Effector memory CD8-positive, alpha-beta T cell (primary cell): Measurements from ENCODE around the gene ZMYND11.

ENCODE experiments used
- ATAC-seq: fragments of 150-1000 bp; cut with Tn5 transposase; replicated peaks from 2 replicates; pipeline ENCODE4 v1.10.0; 2021; ENCODE audit warnings: mild to moderate bottlenecking, moderate library complexity
- DNase-seq, 3 experiments: peaks; one replicate each; pipeline ENCODE4 v3.0.0; 2021
- H3K27ac Mint-ChIP-seq, 2 donors: one replicate each; pipeline ENCODE4 v1.8.0; 2022; ENCODE audit warnings: mild to moderate bottlenecking in 2 of 2, mixed read lengths in 2 of 2, moderate library complexity in 2 of 2
- H3K27me3 Mint-ChIP-seq, 2 donors: one replicate each; pipeline ENCODE4 v1.8.0; 2022; ENCODE audit warnings: mixed read lengths in 2 of 2
- H3K36me3 Mint-ChIP-seq: one replicate; pipeline ENCODE4 v1.8.0; 2022; ENCODE audit warnings: mild to moderate bottlenecking, moderate library complexity, mixed read lengths; ENCODE audit not compliant: insufficient read depth
- H3K4me1 Mint-ChIP-seq, 2 donors: one replicate each; pipeline ENCODE4 v1.8.0; 2022; ENCODE audit warnings: low read depth in 2 of 2, mixed read lengths in 2 of 2
- H3K4me3 Mint-ChIP-seq, 2 donors: one replicate each; pipeline ENCODE4 v1.8.0; 2022; ENCODE audit warnings: mild to moderate bottlenecking in 2 of 2, mixed read lengths in 2 of 2, moderate library complexity in 2 of 2
- H3K9me3 Mint-ChIP-seq, 2 donors: one replicate each; pipeline ENCODE4 v1.8.0; 2022; ENCODE audit warnings: mixed read lengths in 2 of 2
- total RNA-seq, 9 experiments: gene quantifications; one replicate each; lab custom pipeline; 2026; lab: John Stamatoyannopoulos, UW

The ZMYND11 gene
- total RNA-seq, result 90.7 to 163 (median 121) reads per million in 9 experiments

- DNase-seq, result peak; percentile 48 to 57 (median 54)
- Mint-ChIP-seq H3K9me3 (no peaks in the 10 kb centered on the region), H3K4me1 (peaks cover 23 to 34% of the 10 kb centered on the region in 2 donors), H3K36me3 (peaks cover 16% of the 10 kb centered on the region), H3K4me3 (peak within 1 kb of the TSS; percentile 85 to 87), H3K27me3 (no peaks in the 10 kb centered on the region), H3K27ac (peak within 1 kb of the TSS; percentile 91 to 93)
- peak; percentile 56 for ATAC-seq
Measured at GRCh38 chr10:135132-135600, at the start of gene ZMYND11. Gene ZMYND11 (plus strand): TSS chr10:135455. CDS start chr10:180013, 44,558 bp downstream.

DNA sequence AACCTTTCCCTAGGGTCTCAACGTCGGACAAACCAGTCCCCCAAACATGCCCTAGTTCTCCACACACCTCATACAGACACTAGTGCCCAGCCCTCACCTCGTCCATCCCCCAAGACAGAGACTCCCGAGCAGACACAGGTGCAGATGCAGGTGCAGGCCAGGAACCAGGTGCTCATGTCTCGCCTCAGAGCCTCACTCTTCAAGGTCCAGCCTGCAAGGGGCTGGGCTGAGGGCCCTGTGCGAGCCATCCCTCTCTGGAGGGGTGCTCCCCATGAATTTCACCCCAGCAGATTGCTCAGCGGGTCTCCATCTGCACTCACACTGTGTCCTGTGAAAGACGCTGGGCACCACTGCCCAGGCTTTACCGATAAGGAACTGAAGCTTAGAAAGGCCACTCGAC, 49.2 kb upstream of the ZMYND11 start:
- H3K4me1 Mint-ChIP-seq, result peaks cover 0 to 19% of the 10 kb centered on the region in 2 donors
- H3K27ac Mint-ChIP-seq, result no peak overlapping the region
- no peak overlapping the region for H3K4me3 Mint-ChIP-seq
- peaks cover 40 to 65% of the 10 kb centered on the region in 2 donors for H3K27me3 Mint-ChIP-seq
- no peaks in the 10 kb centered on the region for H3K9me3 Mint-ChIP-seq
- DNase-seq (no peak), ATAC-seq (no peak)
- no peaks in the 10 kb centered on the region for H3K36me3 Mint-ChIP-seq

DNA sequence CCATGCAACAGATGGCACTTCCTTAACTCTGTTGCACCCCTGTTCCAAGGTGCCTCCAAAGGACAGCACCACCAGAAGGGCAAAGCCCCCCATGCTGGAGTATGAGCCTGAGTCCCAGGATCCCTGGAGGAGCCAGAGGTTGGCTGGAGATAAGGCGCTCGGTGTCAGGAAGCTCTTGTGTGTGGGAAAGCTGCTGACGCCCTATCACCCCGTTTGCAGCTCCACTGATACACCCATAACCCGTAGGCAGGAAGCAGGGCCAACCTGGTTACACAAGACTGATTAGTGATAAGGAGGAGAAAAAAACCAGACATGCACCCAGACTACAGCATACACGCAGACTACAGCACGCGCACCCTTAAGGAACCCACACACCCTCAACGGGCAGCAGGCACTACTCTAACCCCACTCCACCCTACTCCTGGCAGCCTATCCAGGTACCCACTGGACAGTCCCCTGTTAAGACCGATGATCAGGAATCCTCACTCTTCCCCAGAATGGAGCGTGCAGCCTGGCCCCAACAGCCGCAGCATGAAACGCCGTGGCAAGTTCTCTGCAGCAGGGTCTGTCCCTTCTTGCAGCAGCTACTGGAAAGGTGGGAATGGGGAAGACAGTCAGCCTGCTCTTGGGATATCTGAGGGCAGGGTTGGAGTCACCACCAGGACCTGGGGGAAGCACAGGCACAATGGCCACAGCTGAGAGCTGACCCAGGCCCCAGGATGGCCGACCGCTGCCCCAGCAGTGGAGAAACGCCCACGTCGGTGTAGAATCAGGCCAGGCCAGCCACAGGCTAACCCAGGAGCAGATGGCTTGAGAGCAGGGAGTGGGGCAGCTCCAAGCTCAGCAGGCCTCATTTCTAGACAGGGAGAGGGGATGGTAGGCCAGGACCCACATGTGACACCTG, 47.8 kb upstream of the ZMYND11 start:
- peak overlapping the region in 1 of 2 donors; percentile 75 for H3K27ac Mint-ChIP-seq
- H3K36me3 Mint-ChIP-seq, result no peaks in the 10 kb centered on the region
- peak; percentile 67 for ATAC-seq
- peak overlapping the region in 1 of 2 donors; percentile 36 for H3K4me3 Mint-ChIP-seq
- no peak for DNase-seq
- peaks cover 0 to 19% of the 10 kb centered on the region in 2 donors for H3K4me1 Mint-ChIP-seq
- H3K27me3 Mint-ChIP-seq, result peaks cover 34 to 51% of the 10 kb centered on the region in 2 donors
- H3K9me3 Mint-ChIP-seq, result no peaks in the 10 kb centered on the region

GRCh38 chr10:88253-88652, 47.0 kb upstream of the ZMYND11 start:
- Mint-ChIP-seq H3K9me3 (no peaks in the 10 kb centered on the region), H3K4me1 (peaks cover 0 to 19% of the 10 kb centered on the region in 2 donors), H3K36me3 (no peaks in the 10 kb centered on the region), H3K27me3 (peaks cover 30 to 44% of the 10 kb centered on the region in 2 donors), H3K27ac (no peak overlapping the region), H3K4me3 (no peak overlapping the region)
- DNase-seq, result no peak
- peak; percentile 55 for ATAC-seq

DNA sequence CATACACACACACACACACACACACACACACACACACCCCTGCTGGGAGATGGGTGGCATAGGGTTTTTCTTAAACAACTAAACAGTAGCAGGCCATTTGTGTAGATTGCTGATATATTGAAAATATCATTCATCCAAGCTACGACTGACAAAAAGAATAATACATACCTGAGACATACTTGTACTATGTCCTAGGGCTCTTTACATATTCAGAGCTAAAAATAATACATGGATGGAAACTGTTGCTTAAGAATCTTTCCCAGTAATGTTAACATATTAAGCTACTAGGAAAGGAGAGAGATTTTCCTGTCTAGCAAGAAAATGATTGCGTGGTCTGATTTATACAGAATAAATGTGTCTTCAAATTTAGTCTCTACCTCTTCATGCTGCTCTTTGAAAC, 46.0 kb upstream of the ZMYND11 start:
- Mint-ChIP-seq H3K27me3 (peaks cover 20 to 34% of the 10 kb centered on the region in 2 donors), H3K27ac (no peak overlapping the region)

GRCh38 chr10:90161-90560, 45.1 kb upstream of the ZMYND11 start:
- H3K27me3 Mint-ChIP-seq, result peaks cover 19 to 27% of the 10 kb centered on the region in 2 donors
- ATAC-seq (no peak), DNase-seq (no peak)
- H3K4me3 Mint-ChIP-seq, result no peak overlapping the region
- no peak overlapping the region for H3K27ac Mint-ChIP-seq
- no peaks in the 10 kb centered on the region for H3K36me3 Mint-ChIP-seq
- H3K4me1 Mint-ChIP-seq, result peaks cover 0 to 19% of the 10 kb centered on the region in 2 donors
- peaks cover 0 to 5% of the 10 kb centered on the region in 2 donors for H3K9me3 Mint-ChIP-seq

More for the DNA sequence above, 46.0 kb upstream of the ZMYND11 start:
- H3K4me3 Mint-ChIP-seq, result no peak overlapping the region
- no peaks in the 10 kb centered on the region for H3K36me3 Mint-ChIP-seq
- H3K9me3 Mint-ChIP-seq, result no peaks in the 10 kb centered on the region
- H3K4me1 Mint-ChIP-seq, result peaks cover 0 to 19% of the 10 kb centered on the region in 2 donors
- DNase-seq (no peak), ATAC-seq (no peak)

GRCh38 chr10:91313-91712, 43.9 kb upstream of the ZMYND11 start:
- Mint-ChIP-seq H3K9me3 (peaks cover under 1 to 7% of the 10 kb centered on the region in 2 donors), H3K4me3 (no peak overlapping the region), H3K27me3 (peaks cover 13 to 15% of the 10 kb centered on the region in 2 donors), H3K27ac (no peak overlapping the region), H3K36me3 (no peaks in the 10 kb centered on the region), H3K4me1 (peaks cover 0 to 16% of the 10 kb centered on the region in 2 donors)
- no peak for DNase-seq
- no peak for ATAC-seq

GRCh38 chr10:92153-92552, 43.1 kb upstream of the ZMYND11 start:
- H3K27me3 Mint-ChIP-seq, result peaks cover 9 to 11% of the 10 kb centered on the region in 2 donors
- H3K4me3 Mint-ChIP-seq, result no peak overlapping the region
- peaks cover 7 to 9% of the 10 kb centered on the region in 2 donors for H3K9me3 Mint-ChIP-seq

GRCh38 chr10:92846-93245, 42.4 kb upstream of the ZMYND11 start:
- no peak overlapping the region for H3K4me3 Mint-ChIP-seq
- H3K27me3 Mint-ChIP-seq, result peaks cover 2 to 5% of the 10 kb centered on the region in 2 donors
- H3K27ac Mint-ChIP-seq, result no peak overlapping the region
- peaks cover 0 to 6% of the 10 kb centered on the region in 2 donors for H3K4me1 Mint-ChIP-seq
- DNase-seq (no peak), ATAC-seq (no peak)
- H3K9me3 Mint-ChIP-seq, result peaks cover 7 to 9% of the 10 kb centered on the region in 2 donors
- no peaks in the 10 kb centered on the region for H3K36me3 Mint-ChIP-seq

More at GRCh38 chr10:92153-92552, 43.1 kb upstream of the ZMYND11 start:
- Mint-ChIP-seq H3K36me3 (no peaks in the 10 kb centered on the region), H3K27ac (no peak overlapping the region), H3K4me1 (peaks cover 0 to 13% of the 10 kb centered on the region in 2 donors)
- DNase-seq, result no peak
- no peak for ATAC-seq

GRCh38 chr10:94613-95012, 40.6 kb upstream of the ZMYND11 start:
- ATAC-seq (no peak), DNase-seq (no peak)
- no peak overlapping the region for H3K27ac Mint-ChIP-seq
- H3K4me1 Mint-ChIP-seq, result no peaks in the 10 kb centered on the region
- H3K9me3 Mint-ChIP-seq, result peaks cover 7 to 9% of the 10 kb centered on the region in 2 donors
- H3K36me3 Mint-ChIP-seq, result peaks cover 2% of the 10 kb centered on the region
- peaks cover 2% of the 10 kb centered on the region in 2 donors for H3K27me3 Mint-ChIP-seq
- no peak overlapping the region for H3K4me3 Mint-ChIP-seq

- ATAC-seq, result no peak
- Mint-ChIP-seq H3K27me3 (peaks cover 0 to 7% of the 10 kb centered on the region in 2 donors), H3K4me3 (no peak overlapping the region), H3K4me1 (no peaks in the 10 kb centered on the region), H3K36me3 (peaks cover 2% of the 10 kb centered on the region), H3K27ac (no peak overlapping the region), H3K9me3 (peaks cover 7 to 9% of the 10 kb centered on the region in 2 donors)
- no peak for DNase-seq
Measured at GRCh38 chr10:95356-96115, 39.7 kb upstream of the ZMYND11 start.

- no peak for DNase-seq
- H3K4me1 Mint-ChIP-seq, result no peaks in the 10 kb centered on the region
- peaks cover 2% of the 10 kb centered on the region for H3K36me3 Mint-ChIP-seq
- no peak overlapping the region for H3K27ac Mint-ChIP-seq
- H3K27me3 Mint-ChIP-seq, result peaks cover 1 to 12% of the 10 kb centered on the region in 2 donors
- H3K4me3 Mint-ChIP-seq, result no peak overlapping the region
- H3K9me3 Mint-ChIP-seq, result peaks cover 7 to 9% of the 10 kb centered on the region in 2 donors
- no peak for ATAC-seq
Measured at GRCh38 chr10:96466-96865, 38.8 kb upstream of the ZMYND11 start.

DNA sequence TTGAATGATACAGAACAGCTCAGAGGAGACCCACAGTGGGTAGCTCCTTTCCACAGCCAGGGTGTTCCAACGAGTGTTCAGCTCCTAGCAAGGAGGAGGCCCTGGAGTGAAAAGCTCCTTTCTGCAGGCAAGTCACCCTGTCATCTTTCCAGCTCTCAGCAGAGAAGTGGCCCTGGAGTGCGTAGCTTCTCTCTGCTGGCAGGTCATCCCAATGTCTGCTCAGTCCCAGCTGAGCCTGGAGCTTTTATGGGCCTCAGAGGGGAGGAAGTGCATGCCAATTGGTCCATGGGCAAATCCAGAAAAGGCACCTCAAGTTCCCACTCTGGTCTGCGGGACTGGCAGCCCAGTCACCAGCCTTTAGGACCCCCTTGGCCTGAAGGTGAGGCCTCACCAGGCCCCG, 30.8 kb upstream of the ZMYND11 start:
- Mint-ChIP-seq H3K4me3 (no peak overlapping the region), H3K36me3 (no peaks in the 10 kb centered on the region), H3K27me3 (peaks cover 13 to 26% of the 10 kb centered on the region in 2 donors), H3K27ac (no peak overlapping the region), H3K4me1 (peaks cover 0 to 6% of the 10 kb centered on the region in 2 donors), H3K9me3 (no peaks in the 10 kb centered on the region)
- ATAC-seq, result no peak
- DNase-seq, result no peak
